H9 (cell line): ENCODE results near the gene BDNF. TPM values are rescaled to one million over a fixed set of nuclear protein-coding genes. Genes with fewer than 3 reads are reported as not detected.

Experiments used
- DNase-seq: peaks from one replicate; pipeline ENCODE4 v3.0.0-alpha.2; 2017
- H2AFZ ChIP-seq: one replicate; pipeline ENCODE4 v1.6.1; 2013; ENCODE audit warnings: mild to moderate bottlenecking, low read length, control low read depth, moderate library complexity
- H2AK5ac ChIP-seq: 2 replicates; pipeline ENCODE4 v1.6.1; 2013; ENCODE audit warnings: low read length, control low read depth, mixed read lengths; ENCODE audit not compliant: insufficient read length
- H2BK120ac ChIP-seq: one replicate; pipeline ENCODE4 v1.6.1; 2013; ENCODE audit warnings: low read depth, mild to moderate bottlenecking, low read length, control low read depth, inconsistent platforms; ENCODE audit not compliant: poor library complexity, severe bottlenecking
- H2BK12ac ChIP-seq: 2 replicates; pipeline ENCODE4 v1.6.1; 2013; ENCODE audit warnings: low read length, control low read depth, mixed read lengths, low read depth; ENCODE audit not compliant: insufficient read length
- H2BK15ac ChIP-seq: 2 replicates; pipeline ENCODE4 v1.6.1; 2013; ENCODE audit warnings: low read depth, low read length, control low read depth
- H2BK20ac ChIP-seq: one replicate; pipeline ENCODE4 v1.6.1; 2013; ENCODE audit warnings: low read depth, mild to moderate bottlenecking, low read length, control low read depth, inconsistent platforms; ENCODE audit not compliant: poor library complexity, severe bottlenecking
- H2BK5ac ChIP-seq: 2 replicates; pipeline ENCODE4 v1.6.1; 2013; ENCODE audit warnings: low read length, control low read depth, mixed read lengths; ENCODE audit not compliant: insufficient read length
- H3K14ac ChIP-seq: 2 replicates; pipeline ENCODE4 v1.6.1; 2013; ENCODE audit warnings: low read length, control low read depth; ENCODE audit not compliant: insufficient read depth
- H3K18ac ChIP-seq: 2 replicates; pipeline ENCODE4 v1.6.1; 2013; ENCODE audit warnings: low read depth, mild to moderate bottlenecking, mixed read lengths, low read length, control low read depth; ENCODE audit not compliant: insufficient read length
- H3K23ac ChIP-seq: 2 replicates; pipeline ENCODE4 v1.6.1; 2013; ENCODE audit warnings: low read length, control low read depth, mixed read lengths, low read depth; ENCODE audit not compliant: insufficient read length
- H3K23me2 ChIP-seq: 2 replicates; pipeline ENCODE4 v1.6.1; 2013; ENCODE audit warnings: low read depth, mild to moderate bottlenecking, mixed read lengths, low read length, control low read depth; ENCODE audit not compliant: insufficient read length, poor library complexity, severe bottlenecking
- H3K27ac ChIP-seq: 2 replicates; pipeline ENCODE4 v1.5.1; 2013; ENCODE audit warnings: low read length, control low read depth, mixed read lengths, low read depth; ENCODE audit not compliant: insufficient read length
- H3K27me3 ChIP-seq: 2 replicates; pipeline ENCODE4 v1.6.1; 2013; ENCODE audit warnings: low read length, control low read depth, inconsistent platforms; ENCODE audit not compliant: insufficient read depth
- H3K4ac ChIP-seq: 2 replicates; pipeline ENCODE4 v1.6.1; 2013; ENCODE audit warnings: low read depth, mild to moderate bottlenecking, control low read depth, inconsistent platforms, low read length, moderate library complexity
- H3K4me1 ChIP-seq: 2 replicates; pipeline ENCODE4 v1.6.1; 2013; ENCODE audit warnings: low read length, control low read depth, inconsistent platforms; ENCODE audit not compliant: insufficient read depth
- H3K4me2 ChIP-seq: 2 replicates; pipeline ENCODE4 v1.6.1; 2013; ENCODE audit warnings: low read length, control low read depth, mixed read lengths; ENCODE audit not compliant: insufficient read length, insufficient read depth
- H3K56ac ChIP-seq: 2 replicates; pipeline ENCODE4 v1.6.1; 2013; ENCODE audit warnings: low read depth, mild to moderate bottlenecking, mixed read lengths, low read length, control low read depth; ENCODE audit not compliant: insufficient read length
- H3K79me1 ChIP-seq: 2 replicates; pipeline ENCODE4 v1.6.1; 2013; ENCODE audit warnings: low read depth, mild to moderate bottlenecking, moderate library complexity, low read length, control low read depth, inconsistent platforms; ENCODE audit not compliant: insufficient read depth, poor library complexity, severe bottlenecking
- H3K79me2 ChIP-seq: 2 replicates; pipeline ENCODE4 v1.6.1; 2013; ENCODE audit warnings: low read length, control low read depth, inconsistent platforms; ENCODE audit not compliant: insufficient read depth
- H3K9ac ChIP-seq: 2 replicates; pipeline ENCODE4 v1.6.1; 2013; ENCODE audit warnings: low read length, control low read depth, mixed read lengths; ENCODE audit not compliant: insufficient read length; ENCODE audit errors: extremely low read depth
- H3K9me3 ChIP-seq: one replicate; pipeline ENCODE4 v1.6.1; 2013; ENCODE audit warnings: low read depth, low read length, inconsistent platforms; ENCODE audit not compliant: control insufficient read depth
- H3T11ph ChIP-seq: one replicate; pipeline ENCODE4 v1.6.1; 2013; ENCODE audit warnings: mild to moderate bottlenecking, low read length, control low read depth, inconsistent platforms
- H4K20me1 ChIP-seq: one replicate; pipeline ENCODE4 v1.6.1; 2013; ENCODE audit not compliant: control insufficient read depth, insufficient read length, insufficient read depth
- H4K5ac ChIP-seq: 2 replicates; pipeline ENCODE4 v1.6.1; 2013; ENCODE audit warnings: low read depth, mild to moderate bottlenecking, mixed read lengths, low read length, control low read depth; ENCODE audit not compliant: insufficient read length
- H4K8ac ChIP-seq: replicated peaks from 2 replicates; pipeline ENCODE4 v1.6.1; 2013; ENCODE audit warnings: low read length, control low read depth, mixed read lengths, low read depth; ENCODE audit not compliant: insufficient read length
- H4K91ac ChIP-seq: 2 replicates; pipeline ENCODE4 v1.6.1; 2013; ENCODE audit warnings: low read depth, mild to moderate bottlenecking, moderate library complexity, mixed read lengths, low read length, control low read depth; ENCODE audit not compliant: insufficient read length
- H3K27ac Mint-ChIP-seq, 3 experiments: 2 replicates in 2 of 3; 3 replicates in 1 of 3; pipeline ENCODE4 v1.8.0; 2020 to 2021; ENCODE audit warnings: mixed read lengths in 3 of 3, mild to moderate bottlenecking in 1 of 3, moderate library complexity in 1 of 3
- H3K27me3 Mint-ChIP-seq: 2 replicates; pipeline ENCODE4 v1.8.0; 2021; ENCODE audit warnings: low read depth, mild to moderate bottlenecking, moderate library complexity, mixed read lengths
- H3K36me3 Mint-ChIP-seq, 3 experiments: 2 replicates in 2 of 3; 3 replicates in 1 of 3; pipeline ENCODE4 v1.8.0; 2020 to 2021; ENCODE audit warnings: low read depth in 3 of 3, mixed read lengths in 3 of 3; ENCODE audit not compliant: insufficient read depth in 1 of 3
- H3K4me1 Mint-ChIP-seq, 2 experiments: 2 replicates each; pipeline ENCODE4 v1.8.0; 2020; ENCODE audit warnings: mixed read lengths in 2 of 2
- H3K4me3 Mint-ChIP-seq, 2 experiments: 2 replicates in 1 of 2; 3 replicates in 1 of 2; pipeline ENCODE4 v1.8.0; 2020 to 2021; ENCODE audit warnings: mild to moderate bottlenecking in 2 of 2, mixed read lengths in 2 of 2, moderate library complexity in 1 of 2
- H3K9me3 Mint-ChIP-seq, 2 experiments: 2 replicates in 1 of 2; 3 replicates in 1 of 2; pipeline ENCODE4 v1.8.0; 2020; ENCODE audit warnings: mild to moderate bottlenecking in 2 of 2, mixed read lengths in 2 of 2, moderate library complexity in 1 of 2
- CTCF ChIP-seq: fragments of 200-600 bp; sonication (generic); conservative IDR thresholded peaks from 3 replicates; pipeline ENCODE4 v1.8.0; 2021; ENCODE audit warnings: antibody characterized with exemption, mild to moderate bottlenecking
- WGBS: extraction: QIAGEN DNeasy Blood & Tissue Kit; methylation state at CpG from one replicate; pipeline ENCODE4 v1.1.7; 2013; ENCODE audit warnings: missing lambda C conversion rate, low lambda C conversion rate, mixed read lengths; ENCODE audit not compliant: insufficient read length; ENCODE audit errors: extremely low coverage; 5-methylcytosine and 5-hydroxymethylcytosine counted together
- total RNA-seq: library from RNA; stranded (reverse); gene quantifications from 2 replicates; pipeline ENCODE4 v1.2.1, GENCODE V29; 2021

The BDNF gene
- total RNA-seq, 1 experiment from 2014 or later, result 2.7 TPM

GRCh38 chr11:27653990-27654758 lies 46.1 kb downstream of the BDNF start:
- no peak overlapping the region for H3T11ph ChIP-seq
- H4K20me1 ChIP-seq, result no peaks in the 10 kb centered on the region
- H3K79me2 ChIP-seq, result no peaks in the 10 kb centered on the region
- H3K27ac ChIP-seq, result no peak overlapping the region
- H3K4ac ChIP-seq, result no peak overlapping the region
- Mint-ChIP-seq H3K27me3 (no peaks in the 10 kb centered on the region), H3K36me3 (peaks cover 13 to 23% (median 14%) of the 10 kb centered on the region in 3 experiments; a peak in 6 of 7 replicates), H3K27ac (no peak overlapping the region), H3K4me3 (no peak overlapping the region), H3K4me1 (peaks cover 35 to 36% of the 10 kb centered on the region in 2 experiments), H3K9me3 (no peaks in the 10 kb centered on the region)
- no peak overlapping the region for H2AK5ac ChIP-seq
- no peak overlapping the region for H3K18ac ChIP-seq
- H2BK5ac ChIP-seq, result no peak overlapping the region
- no peak overlapping the region for H4K91ac ChIP-seq
- no peak overlapping the region for H2BK120ac ChIP-seq
- no peak for TF ChIP-seq CTCF
- peaks cover 5% of the 10 kb centered on the region; the same call in 1 of the 2 replicates for H3K4me1 ChIP-seq
- no peaks in the 10 kb centered on the region for H3K23me2 ChIP-seq
- no peak overlapping the region for H4K5ac ChIP-seq
- no peak overlapping the region for H3K9ac ChIP-seq
- WGBS, result no CpG with 5 or more reads among the region's 8 CpGs
- H3K79me1 ChIP-seq, result no peaks in the 10 kb centered on the region
- no peak overlapping the region for H3K14ac ChIP-seq
- H2BK15ac ChIP-seq, result no peak overlapping the region
- no peaks in the 10 kb centered on the region for H3K9me3 ChIP-seq
- no peak overlapping the region for H4K8ac ChIP-seq
- no peak for DNase-seq
- H3K23ac ChIP-seq, result no peak overlapping the region
- H2BK12ac ChIP-seq, result no peak overlapping the region
- no peak overlapping the region for H2BK20ac ChIP-seq
- H3K56ac ChIP-seq, result no peak overlapping the region
- no peak overlapping the region for H2AFZ ChIP-seq
- H3K27me3 ChIP-seq, result no peaks in the 10 kb centered on the region
- H3K4me2 ChIP-seq, result no peak overlapping the region
